Measurements from ENCODE around the gene SORCS2. TPM values are rescaled to one million over a fixed set of nuclear protein-coding genes. Genes with fewer than 3 reads are reported as not detected.
A peak's percentile ranks its signal among the peaks of the same experiment; 100 is the strongest.

Gene SORCS2
- total RNA-seq, 4 donors from 2014 or later = 0.07 to 1.2 (median 0.11) TPM

- H3K27me3 ChIP-seq = peaks cover 17 to 48% (median 26%) of the 10 kb centered on the region in 3 donors
- no peaks in the 10 kb centered on the region for H3K36me3 ChIP-seq
- DNase-seq (no peak), ATAC-seq (no peak)
- no peak overlapping the region for H3K27ac ChIP-seq
- H3K9me3 ChIP-seq = no peaks in the 10 kb centered on the region
- in situ Hi-C loops (cut with MboI; ENCODE audit: low sequenced_read_pairs in 4 of 4) = loop anchor here in 3 of 4 donors (5.0 to 25.0 kb wide), 3 partner anchors 102 to 522 kb away; no protein-coding TSS in a partner anchor
- H3K4me3 ChIP-seq = no peak overlapping the region
- TF ChIP-seq CTCF (IDR thresholded peaks at IDR 0.05 in 4 of 5, conservative IDR thresholded peaks at IDR 0.05 in 1 of 5) (no peak), POLR2A (IDR thresholded peaks at IDR 0.05) (no peak)
- peaks cover 6 to 7% of the 10 kb centered on the region in 2 donors for H3K4me1 ChIP-seq
- intact Hi-C loops (cut with DNase I; ENCODE audit: low total_unique reads) = loop anchor here (5.0 kb wide), 1 partner anchor 612 kb away; no protein-coding TSS in a partner anchor
Observed at GRCh38 chr4:7190278-7190594, 2.1 kb upstream of the SORCS2 start.

GRCh38 chr4:7190691-7191545, 1.4 kb upstream of the SORCS2 start:
- intact Hi-C loops (cut with DNase I; ENCODE audit: low total_unique reads) (loop anchor here (5.0 kb wide), 1 partner anchor 611 kb away; no protein-coding TSS in a partner anchor), in situ Hi-C loops (cut with MboI; ENCODE audit: low sequenced_read_pairs in 4 of 4) (loop anchor here in 3 of 4 donors (5.0 to 25.0 kb wide), 3 partner anchors 101 to 521 kb away; no protein-coding TSS in a partner anchor)
- Histone ChIP-seq H3K9me3 (no peaks in the 10 kb centered on the region), H3K27me3 (peaks cover 17 to 48% (median 26%) of the 10 kb centered on the region in 3 donors), H3K4me3 (no peak overlapping the region), H3K4me1 (peaks cover 6 to 7% of the 10 kb centered on the region in 2 donors), H3K36me3 (no peaks in the 10 kb centered on the region), H3K27ac (no peak overlapping the region)
- TF ChIP-seq CTCF (IDR thresholded peaks at IDR 0.05 in 4 of 5, conservative IDR thresholded peaks at IDR 0.05 in 1 of 5) (no peak), POLR2A (IDR thresholded peaks at IDR 0.05) (no peak)
- DNase-seq (no peak), ATAC-seq (no peak)

GRCh38 chr4:7191546-7192251, 639 bp upstream of the SORCS2 start:
- Histone ChIP-seq H3K4me1 (peaks cover 6 to 7% of the 10 kb centered on the region in 2 donors), H3K36me3 (no peaks in the 10 kb centered on the region), H3K27ac (no peak overlapping the region), H3K27me3 (peaks cover 17 to 48% (median 26%) of the 10 kb centered on the region in 3 donors), H3K4me3 (no peak overlapping the region), H3K9me3 (no peaks in the 10 kb centered on the region)
- no peak for DNase-seq
- in situ Hi-C loops (cut with MboI; ENCODE audit: low sequenced_read_pairs in 4 of 4) (loop anchor here in 3 of 4 donors (5.0 to 25.0 kb wide), 3 partner anchors 101 to 521 kb away; no protein-coding TSS in a partner anchor), intact Hi-C loops (cut with DNase I; ENCODE audit: low total_unique reads) (loop anchor here (1.0 to 5.0 kb wide), 4 partner anchors 105 to 611 kb away; no protein-coding TSS in a partner anchor)
- TF ChIP-seq POLR2A (IDR thresholded peaks at IDR 0.05) = no peak
- TF ChIP-seq CTCF (IDR thresholded peaks at IDR 0.05 in 4 of 5, conservative IDR thresholded peaks at IDR 0.05 in 1 of 5) = no peak
- peak; percentile 10 for ATAC-seq

- Histone ChIP-seq H3K4me3 (peak overlapping the region; percentile 27 to 44 (median 37)), H3K4me1 (peaks cover 6 to 7% of the 10 kb centered on the region in 2 donors)
- no peak for DNase-seq
Observed at GRCh38 chr4:7193030-7193958, 956 bp downstream of the SORCS2 start.

More at GRCh38 chr4:7193030-7193958, 956 bp downstream of the SORCS2 start:
- no peak for TF ChIP-seq CTCF (IDR thresholded peaks at IDR 0.05 in 4 of 5, conservative IDR thresholded peaks at IDR 0.05 in 1 of 5)
- TF ChIP-seq POLR2A (IDR thresholded peaks at IDR 0.05) = no peak
- peak in 1 of 2 donors; percentile 31 for ATAC-seq
- peaks cover 17 to 40% (median 26%) of the 10 kb centered on the region in 3 donors for H3K27me3 ChIP-seq
- in situ Hi-C loops (cut with MboI; ENCODE audit: low sequenced_read_pairs in 4 of 4) (loop anchor here in 3 of 4 donors (5.0 to 25.0 kb wide), 3 partner anchors 99 to 519 kb away; no protein-coding TSS in a partner anchor), intact Hi-C loops (cut with DNase I; ENCODE audit: low total_unique reads) (loop anchor here (2.0 to 5.0 kb wide), 2 partner anchors 526 to 609 kb away; no protein-coding TSS in a partner anchor)
- no peak overlapping the region for H3K27ac ChIP-seq
- H3K36me3 ChIP-seq = no peaks in the 10 kb centered on the region
- H3K9me3 ChIP-seq = no peaks in the 10 kb centered on the region

Data from gastrocnemius medialis (tissue), 4 donors.